Epithelial cell of alveolus of lung (primary cell): ENCODE data around the gene OR2A1. TPM values are rescaled to one million over a fixed set of nuclear protein-coding genes. Genes with fewer than 3 reads are reported as not detected.

ENCODE experiments used
- total RNA-seq: library from RNA; depleted of rRNA; stranded (reverse); fragments of >200 nt; gene quantifications from 2 replicates; pipeline ENCODE4 v1.2.1, GENCODE V29; 2015

Gene OR2A1
- 0.13 and 0.24 TPM in 2 replicates for total RNA-seq

GRCh38 chr7:144311872-144312469 is at the start of gene OR2A1:
Gene OR2A1, plus strand, starts transcription at chr7:144312419. Its CDS starts 5,706 bp downstream, at chr7:144318125.

GRCh38 chr7:144264692-144265091 is 47.5 kb upstream of the OR2A1 start, which contains the start of gene OR2A7:
Gene OR2A7, minus strand, starts transcription at chr7:144264792. Its CDS starts 5,164 bp downstream, at chr7:144259628.

GRCh38 chr7:144269188-144269587 is 43.0 kb upstream of the OR2A1 start, which contains the start of gene CTAGE8:
Gene CTAGE8, minus strand, starts transcription at chr7:144269288. Its CDS starts 38 bp downstream, at chr7:144269250.

GRCh38 chr7:144355176-144355822 is 43.1 kb downstream of the OR2A1 start, which contains the start of gene ARHGEF5:
Gene ARHGEF5, plus strand, starts transcription at chr7:144355402. Its CDS starts 7,268 bp downstream, at chr7:144362670.

Other genes starting within 250 kb of the OR2A1 start
- not detected in 2 replicates for gene OR2A25, start 242.6 kb upstream of the OR2A1 start, total RNA-seq
- gene OR2A12, start 226.1 kb upstream of the OR2A1 start, total RNA-seq, result not detected in 2 replicates
- gene OR2A2, start 202.8 kb upstream of the OR2A1 start, total RNA-seq, result not detected in 2 replicates
- not detected in 2 replicates for gene OR2A14, start 189.2 kb upstream of the OR2A1 start, total RNA-seq
- 0.72 TPM in 1 of 2 replicates, not detected in the other for gene CTAGE4, start 129.0 kb upstream of the OR2A1 start, total RNA-seq
- 0.16 and 1.2 TPM in 2 replicates for gene ARHGEF35, start 116.6 kb upstream of the OR2A1 start, total RNA-seq
- not detected in 2 replicates for gene OR2A42, start 72.8 kb upstream of the OR2A1 start, total RNA-seq
- 0.13 and 0.56 TPM in 2 replicates for gene OR2A7, start 47.6 kb upstream of the OR2A1 start, total RNA-seq
- gene CTAGE8, start 43.1 kb upstream of the OR2A1 start, total RNA-seq, result 0.08 and 0.26 TPM in 2 replicates
- 1.7 and 3.4 TPM in 2 replicates for gene ARHGEF5, start 43.0 kb downstream of the OR2A1 start, total RNA-seq
- gene NOBOX, start 91.3 kb downstream of the OR2A1 start, total RNA-seq, result not detected in 2 replicates